NCI-H1417 (cell line): Measurements from ENCODE around the gene GFER.
"Not testable (repeated sequence)": the region's sequence is repeated elsewhere in the genome, so short reads cannot be mapped to it uniquely, and the experiment has no call there.

Source experiments
- DNase-seq, 3 experiments: peaks; one replicate each; lab custom pipeline; 2025; lab: John Stamatoyannopoulos, UW

The GFER gene

DNA sequence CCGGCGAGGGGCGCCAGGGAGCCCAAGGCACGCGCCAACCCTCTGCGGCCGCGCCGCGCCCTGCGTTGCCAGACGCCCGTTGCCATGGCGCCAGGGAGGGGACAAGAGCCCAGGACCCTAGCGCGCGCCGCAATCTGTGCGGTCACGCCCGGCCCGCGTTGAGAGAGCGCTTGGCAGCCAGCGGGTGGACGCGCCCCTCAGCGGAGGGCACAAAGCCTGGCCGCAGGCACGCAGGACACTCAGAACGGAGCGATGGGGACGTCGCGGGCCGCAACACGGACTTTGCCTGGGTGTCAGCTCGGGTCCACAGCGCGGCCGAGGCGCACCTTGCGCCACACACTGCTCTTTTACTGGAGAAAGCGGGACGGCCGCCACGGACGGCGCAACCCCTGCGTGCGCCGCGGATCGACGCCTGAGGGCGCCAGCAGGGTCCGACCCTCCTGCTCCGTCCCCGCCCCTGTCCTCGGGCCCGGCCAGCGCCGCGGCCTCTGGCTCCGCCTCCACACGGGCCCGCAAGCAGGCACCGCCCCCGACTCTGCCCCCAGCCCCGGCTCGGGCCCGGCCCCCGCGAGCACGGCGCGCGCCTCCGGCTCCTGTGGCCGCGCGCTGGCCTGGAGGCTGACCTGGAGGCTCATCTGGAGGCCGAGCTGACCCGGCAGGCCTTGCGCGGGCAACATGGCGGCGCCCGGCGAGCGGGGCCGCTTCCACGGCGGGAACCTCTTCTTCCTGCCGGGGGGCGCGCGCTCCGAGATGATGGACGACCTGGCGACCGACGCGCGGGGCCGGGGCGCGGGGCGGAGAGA is at the start of gene GFER:
Gene GFER (plus strand): TSS at position 650 of the 803 bp plus-strand sequence. CDS start 26 bp downstream, at position 676.
- peak; percentile 90 to 94 (median 91) for DNase-seq

DNA sequence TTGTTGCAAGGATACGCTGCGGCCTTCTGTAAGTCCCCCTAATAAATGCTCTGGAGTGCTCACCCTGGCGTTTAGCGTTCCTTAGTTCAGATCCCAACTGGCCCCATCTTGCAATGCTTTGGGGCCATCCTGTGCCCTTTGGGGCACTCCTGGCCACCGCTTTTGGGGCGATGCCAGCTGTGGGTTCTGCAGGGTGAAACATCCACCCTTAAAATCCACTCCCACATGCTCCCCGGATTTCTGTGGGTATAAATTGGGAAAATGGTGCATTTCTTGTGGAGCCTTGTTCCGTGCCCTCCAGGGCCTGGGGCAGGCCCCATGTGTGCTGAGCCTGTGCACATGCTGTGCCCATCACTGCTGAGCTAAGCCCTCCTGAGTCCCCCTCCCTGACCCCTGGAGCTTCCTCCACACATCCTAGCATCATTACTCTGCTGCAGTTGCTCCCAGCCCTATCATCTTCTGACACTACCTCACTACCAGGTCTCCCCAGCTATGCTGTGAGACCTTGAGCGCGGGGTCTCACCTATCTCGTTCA is 47.0 kb upstream of the GFER start:
- DNase-seq, result no peak

DNA sequence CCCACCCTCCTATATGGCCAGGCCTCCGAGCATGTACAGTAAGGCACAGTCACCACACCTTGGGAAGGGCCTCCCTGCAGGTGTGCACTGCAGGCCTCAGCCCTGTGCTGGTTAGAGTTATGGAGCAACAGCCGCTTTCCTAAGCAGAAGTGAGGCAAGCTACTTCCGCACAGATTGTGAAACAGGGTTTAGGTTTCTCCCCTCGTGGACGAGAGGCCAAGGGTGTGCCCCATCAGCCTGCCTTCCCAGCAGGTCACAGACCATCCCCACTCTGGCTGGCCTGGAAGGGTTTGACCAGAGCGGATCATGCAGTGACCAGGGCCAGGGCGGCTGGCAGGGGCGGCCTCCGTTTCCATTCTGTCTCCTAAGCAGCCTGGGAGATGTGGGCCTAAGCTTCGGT is 45.7 kb upstream of the GFER start:
- no peak for DNase-seq

DNA sequence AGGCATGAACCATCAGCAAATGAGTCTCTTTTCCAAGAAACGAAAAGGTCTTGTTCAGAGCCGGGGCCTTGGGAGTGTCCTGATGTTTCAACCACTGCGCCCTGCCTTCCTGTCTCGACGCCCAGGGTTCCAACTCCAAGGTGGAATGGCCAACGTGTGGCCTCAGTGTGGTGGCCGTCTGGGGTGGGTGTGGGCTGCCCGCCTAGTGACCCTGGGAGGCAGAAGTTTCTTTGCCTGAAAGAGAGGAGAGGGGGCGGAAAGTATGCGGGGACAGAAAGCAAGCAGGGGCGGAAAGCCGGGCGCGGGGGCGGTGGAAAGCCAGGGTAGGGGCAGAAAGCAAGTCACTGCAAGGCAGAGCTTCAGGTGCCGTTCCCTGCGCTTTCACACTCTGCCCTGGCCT is 45.1 kb upstream of the GFER start:
- DNase-seq, result no peak

DNA sequence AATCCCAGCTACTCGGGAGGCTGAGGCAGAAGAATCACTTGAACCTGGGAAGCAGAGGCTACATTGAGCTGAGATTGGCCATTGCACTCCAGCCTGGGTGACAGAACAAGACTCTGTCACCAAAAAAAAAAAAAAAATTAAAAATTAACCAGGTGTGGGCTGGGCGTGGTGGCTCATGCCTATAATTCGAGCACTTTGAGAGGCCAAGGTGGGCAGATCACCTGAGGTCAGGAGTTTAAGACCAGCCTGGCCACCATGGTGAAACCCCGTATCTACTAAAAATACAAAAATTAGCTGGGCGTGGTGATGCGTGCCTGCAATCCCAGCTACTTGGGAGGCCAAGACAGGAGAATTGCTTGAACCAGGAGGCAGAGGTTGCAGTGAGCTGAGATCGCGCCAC is 44.2 kb upstream of the GFER start:
- not testable (repeated sequence) for DNase-seq

DNA sequence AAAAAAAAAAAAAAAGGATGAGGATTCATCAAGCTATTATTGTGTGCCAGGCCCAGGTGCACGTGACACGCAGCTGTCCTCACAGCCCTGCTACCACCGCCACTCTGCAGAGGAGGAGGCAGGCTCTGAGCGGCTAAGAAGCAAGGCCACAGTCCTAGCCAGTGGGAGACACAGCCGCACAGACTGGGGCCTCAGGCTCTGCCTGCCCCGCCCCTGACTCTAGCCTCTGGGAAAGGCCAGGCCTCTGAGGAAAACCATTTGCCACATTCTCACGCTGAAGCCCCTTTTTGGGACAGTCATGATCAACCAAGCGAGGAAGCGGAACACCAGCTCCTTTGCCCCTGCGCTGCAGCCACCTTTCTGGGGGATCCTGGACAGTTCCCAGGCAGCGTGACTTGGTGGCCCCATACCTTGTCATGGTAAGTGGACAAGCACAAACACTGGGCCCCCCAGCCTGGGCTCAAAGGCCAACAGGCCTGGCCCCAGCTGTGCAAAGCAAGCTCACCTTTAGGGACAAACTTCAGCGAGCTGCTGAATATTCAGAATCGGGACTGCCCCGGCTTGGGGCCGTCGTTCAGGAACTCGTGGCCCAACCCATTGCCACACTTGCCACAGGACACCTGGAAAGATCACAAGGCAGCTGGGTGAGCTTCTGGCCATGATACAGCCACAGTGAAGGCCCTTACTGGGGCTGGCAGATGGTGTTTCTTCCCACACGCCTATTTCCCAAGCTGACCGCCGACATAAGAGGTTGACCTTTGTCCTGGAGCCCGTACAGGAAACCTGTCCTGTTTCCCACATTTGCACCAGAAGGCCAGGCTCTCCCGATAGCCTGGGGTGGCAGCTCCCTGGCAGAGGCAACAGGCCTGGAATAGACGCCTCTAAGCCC is 43.5 kb upstream of the GFER start:
- DNase-seq, result no peak

DNA sequence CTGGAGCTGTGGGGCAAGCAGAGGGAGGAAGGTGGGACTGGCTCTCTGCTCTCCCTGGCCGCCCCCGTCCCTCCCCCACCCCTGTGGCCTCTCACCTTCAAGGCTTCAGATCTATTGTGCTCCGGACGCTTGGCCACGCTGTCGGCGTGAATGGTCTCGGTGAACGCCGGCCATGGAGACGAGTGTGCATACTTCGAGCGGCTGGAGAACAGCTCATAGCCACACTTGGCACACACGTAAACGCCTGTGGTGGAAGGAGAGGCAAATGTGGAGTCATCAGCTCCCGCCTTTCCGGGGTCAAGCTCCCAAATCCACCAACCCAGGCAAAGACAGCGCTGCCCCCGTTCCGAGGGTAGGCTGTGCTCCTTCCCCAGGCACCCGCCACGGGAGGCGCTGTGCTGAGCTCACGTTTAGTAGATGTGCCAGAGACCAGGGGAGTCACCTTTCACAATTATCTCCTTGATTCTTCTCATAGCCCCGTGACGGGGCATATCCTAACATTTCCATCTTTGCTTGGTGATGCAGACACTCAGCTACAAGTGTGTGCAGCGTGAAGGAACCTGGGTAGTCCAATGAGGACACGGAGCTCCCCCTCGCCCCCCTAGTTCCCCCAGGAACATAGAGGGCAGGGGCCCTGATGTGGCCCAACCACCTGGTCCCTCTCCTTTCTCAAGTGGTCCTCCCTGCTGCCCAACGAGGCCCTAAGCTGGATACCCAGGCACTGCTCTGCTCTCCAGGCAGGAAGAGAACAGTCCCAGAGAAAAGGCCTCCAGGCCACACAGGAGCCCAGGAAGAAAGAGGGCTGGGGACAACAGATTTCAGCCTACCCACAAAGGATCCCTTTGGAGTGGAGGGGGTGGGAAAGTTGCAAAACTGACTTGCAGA is 42.6 kb upstream of the GFER start:
- DNase-seq, result no peak

DNA sequence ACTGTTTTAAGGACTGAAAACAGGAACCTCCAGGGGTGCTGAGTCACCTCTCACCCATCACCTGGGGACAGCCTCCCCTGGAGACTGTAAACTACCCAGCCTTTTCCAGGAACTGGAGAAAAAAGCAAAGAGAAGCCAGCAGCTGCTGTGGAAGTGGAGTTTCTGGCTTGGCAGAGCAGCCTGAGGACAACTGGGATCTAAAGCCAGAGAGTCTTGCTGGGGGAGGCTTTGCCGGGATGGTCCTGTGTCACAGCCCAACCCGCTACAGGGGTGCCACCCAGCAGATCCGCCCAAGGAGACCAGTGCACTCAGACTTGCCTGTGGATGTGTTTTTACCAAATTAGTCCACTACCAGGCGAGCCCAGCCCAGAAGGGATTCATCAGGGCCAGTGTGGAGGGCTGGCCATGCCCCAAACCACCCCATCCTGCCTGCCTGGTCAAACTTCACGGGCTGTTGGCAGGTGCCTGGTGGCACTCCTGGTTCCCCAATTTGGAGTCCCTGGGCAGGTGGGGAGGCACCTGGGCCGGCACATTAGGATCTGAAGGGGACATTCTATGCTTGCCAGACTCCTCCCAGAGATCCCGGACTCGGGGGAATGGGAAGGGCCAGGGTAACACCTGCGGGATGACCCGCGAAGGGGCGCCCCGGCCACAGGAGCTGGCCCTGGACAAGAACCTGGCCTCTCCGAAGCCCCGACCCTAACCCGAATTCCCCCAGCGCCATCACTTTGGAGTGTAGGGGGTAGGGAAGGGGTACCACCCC is 41.8 kb upstream of the GFER start:
- peak in 2 of 3 experiments; percentile 18 to 23 for DNase-seq

DNA sequence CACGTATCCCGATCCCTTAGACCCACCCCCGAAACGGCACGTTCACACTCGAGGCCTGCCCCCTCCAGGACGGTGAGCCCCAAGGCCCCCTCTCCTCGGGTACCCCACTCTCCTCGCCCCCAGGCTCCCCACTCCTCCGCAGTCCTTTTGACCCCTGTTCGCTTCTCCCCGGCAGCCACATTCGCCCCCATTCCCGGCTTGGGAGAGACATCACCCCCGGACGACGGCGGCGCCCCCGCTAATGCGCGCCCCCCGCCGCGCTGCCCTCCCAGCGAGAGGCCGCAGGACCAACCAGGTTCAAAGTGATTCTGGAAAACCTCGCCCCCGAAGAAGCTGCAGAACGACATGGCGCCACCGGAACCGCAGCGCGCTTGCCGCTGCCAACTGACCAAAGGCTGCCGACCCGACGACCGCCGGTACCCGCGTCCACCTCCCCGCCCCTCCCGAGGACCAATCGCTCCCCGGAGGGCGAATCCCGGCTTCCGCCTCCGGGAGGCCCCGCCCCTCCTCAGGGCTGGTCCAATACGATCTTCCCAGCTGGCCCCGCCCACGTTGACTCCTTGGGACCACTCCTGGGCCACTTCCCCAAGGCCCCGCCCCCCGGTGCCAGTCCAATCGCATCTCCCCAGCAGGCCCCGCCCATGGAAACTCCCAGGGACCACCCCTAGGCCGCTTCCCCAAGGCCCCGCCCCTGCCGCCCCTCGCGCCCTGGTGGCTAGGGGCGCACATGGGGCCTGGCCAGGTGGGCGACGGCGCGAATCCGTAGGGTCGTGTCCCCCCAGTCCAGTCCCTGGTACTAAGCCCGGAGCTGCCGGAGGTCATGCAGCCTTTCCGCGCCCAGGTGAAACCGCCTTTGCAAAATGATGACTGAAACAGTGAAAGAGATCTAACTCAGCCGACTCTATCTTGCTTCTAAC is 40.9 kb upstream of the GFER start, which contains the start of gene MSRB1:
Gene MSRB1 (minus strand): TSS at position 390 of the 917 bp plus-strand sequence. CDS start 43 bp downstream, at position 347.
- DNase-seq, result peak; percentile 99 to 100 (median 100)

DNA sequence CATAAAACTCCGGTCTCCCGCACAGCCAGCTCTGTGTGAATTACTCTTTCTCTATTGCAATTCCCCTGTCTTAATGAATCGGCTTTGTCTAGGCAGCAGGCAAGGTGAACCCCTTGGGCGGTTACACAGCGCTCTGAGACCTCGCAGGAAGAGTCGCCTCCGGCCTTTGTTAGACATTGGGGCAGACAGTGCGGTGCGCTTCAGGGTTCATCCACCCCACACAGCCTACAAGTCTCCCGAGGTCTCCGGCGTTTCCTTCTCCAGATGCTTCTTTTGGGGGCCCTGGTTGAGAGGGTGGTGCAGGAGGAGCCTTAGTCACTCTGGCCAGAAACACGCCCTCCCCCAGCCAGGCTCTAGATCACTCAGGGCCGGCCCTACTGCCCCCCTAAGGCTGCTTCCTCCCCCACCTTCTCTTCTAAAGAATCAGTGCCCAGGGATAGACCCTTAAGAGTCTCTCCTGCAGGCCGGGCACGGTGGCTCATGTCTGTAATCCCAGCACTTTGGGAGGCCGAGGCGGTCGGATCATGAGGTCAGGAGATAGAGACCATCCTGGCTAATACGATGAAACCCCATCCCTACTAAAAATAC is 39.3 kb upstream of the GFER start:
- no peak for DNase-seq

DNA sequence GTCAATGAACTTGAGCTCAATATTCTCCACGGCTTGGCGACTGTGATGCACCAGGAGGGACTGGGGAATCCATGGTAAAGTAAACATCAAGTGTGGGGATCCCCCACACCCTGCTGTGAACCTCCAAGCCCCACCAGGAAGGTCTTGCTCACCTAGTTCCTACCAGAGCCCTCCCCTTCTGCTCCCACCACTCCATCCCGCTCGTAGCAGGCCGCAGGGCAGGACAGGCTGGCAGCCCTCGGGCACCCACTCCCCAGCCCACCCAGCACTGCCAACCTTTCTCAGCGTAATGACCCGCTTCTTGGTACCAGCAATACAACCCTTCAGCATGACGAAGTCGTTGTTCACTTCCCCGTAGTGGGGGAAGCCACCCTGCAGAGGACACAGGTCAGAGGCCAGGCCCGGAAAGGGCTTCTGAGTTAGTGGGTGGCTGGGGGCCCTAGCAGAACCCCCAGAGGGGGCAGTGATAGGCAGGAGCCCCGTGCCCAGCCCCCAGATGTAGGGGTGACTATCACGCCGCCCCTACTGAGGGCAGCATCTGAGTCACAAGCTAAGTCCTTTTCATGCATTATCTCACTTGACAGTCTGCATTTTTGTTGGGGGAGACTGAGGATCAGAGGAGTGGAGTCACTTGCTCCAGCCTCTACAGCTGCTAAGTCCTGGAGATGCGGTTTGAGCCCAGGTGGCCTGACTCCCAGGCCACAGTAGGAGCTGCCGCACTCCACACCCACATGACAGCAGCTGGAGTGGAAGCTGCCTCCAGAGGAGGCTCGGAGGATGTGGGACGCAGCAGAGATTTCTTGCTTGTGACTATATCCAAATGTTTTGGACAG is 38.2 kb upstream of the GFER start:
- DNase-seq, result no peak

DNA sequence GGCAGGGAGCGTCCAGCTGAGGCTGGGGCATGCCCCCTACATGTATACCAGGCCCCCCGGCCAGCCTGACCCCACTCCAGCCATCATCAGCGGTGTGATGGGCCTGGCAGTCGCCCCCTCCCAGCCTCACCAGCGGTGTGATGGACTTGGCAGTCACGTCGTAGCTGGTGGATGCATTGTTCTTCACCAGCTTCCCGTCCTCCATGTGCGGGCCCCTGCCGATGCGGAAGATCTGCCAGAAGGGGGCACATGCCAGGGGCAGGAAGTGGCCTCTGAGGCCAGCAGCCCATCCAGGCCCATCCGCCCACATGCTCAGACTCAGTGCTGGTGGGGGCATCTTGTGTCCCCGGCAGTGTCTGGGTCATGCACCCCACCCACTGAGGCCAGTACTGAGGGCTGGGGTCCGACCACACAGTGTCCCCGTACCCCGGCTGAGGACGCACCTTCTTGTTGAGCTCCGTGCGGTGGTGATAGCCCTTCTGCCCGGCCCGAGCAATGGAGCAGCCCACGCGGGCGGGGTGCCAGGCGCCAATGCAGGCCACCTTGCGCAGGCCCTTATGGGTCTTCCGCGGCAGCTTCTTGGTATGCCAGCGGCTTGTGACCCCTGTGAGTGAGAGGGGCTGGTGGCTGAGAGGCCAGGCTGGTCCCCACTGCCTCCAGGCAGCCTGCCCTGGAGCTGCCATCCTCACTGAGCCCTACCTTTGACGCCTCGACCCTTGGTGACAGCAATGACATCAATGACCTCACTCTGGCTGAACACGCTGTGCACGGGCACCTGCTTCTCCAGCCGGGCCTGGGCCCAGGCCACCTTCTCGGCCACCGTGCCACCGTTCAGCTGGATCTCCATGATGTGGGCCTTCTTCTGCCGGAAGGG is 37.3 kb upstream of the GFER start:
- no peak for DNase-seq

DNA sequence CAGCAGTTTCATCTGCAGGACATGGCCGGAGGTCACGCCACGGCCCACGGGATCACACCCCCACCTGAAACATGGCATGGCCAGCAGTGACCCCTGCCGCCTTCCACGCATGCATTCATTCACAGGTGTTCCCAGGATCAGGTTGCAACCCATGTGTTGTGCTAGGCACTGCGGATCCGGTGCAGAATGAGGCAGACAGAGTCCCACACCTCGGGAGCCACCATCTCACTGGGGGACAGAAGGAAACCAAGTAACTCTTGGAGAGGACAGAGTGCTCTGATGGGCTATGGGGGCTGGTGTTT is 36.7 kb upstream of the GFER start:
- no peak for DNase-seq

DNA sequence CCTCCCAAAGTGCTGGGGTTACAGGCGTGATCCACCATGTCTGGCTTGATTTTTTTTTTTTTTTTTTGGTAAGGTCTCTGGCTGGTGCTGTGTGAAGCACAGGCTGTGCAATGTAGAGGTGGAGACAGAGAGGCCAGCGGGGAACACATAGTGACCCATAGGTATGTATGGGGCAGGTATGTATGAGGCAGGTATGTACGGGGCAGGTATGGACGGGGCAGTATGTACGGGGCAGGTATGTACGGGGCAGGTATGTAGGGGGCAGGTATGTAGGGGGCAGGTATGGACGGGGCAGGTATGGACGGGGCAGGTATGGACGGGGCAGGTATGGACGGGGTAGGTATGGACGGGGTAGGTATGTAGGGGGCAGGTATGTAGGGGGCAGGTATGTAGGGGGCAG is 34.5 kb upstream of the GFER start:
- DNase-seq, result no peak

DNA sequence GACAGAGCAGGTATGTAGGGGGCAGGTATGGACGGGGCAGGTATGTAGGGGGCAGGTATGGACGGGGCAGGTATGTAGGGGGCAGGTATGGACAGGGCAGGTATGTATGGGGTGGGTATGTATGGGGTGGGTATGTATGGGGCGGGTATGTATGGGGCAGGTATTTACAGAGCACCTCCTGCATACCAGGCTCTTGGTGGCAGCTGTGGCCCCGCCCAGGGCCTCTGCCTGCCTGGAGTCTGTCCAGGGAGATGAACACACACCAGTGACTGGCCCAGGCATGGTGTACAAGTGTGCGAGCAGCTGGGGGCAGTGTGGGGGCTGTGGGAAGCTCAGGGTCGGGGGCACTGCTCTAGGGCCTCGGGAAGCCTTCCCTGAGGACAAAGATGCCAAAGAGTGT is 33.9 kb upstream of the GFER start:
- no peak for DNase-seq

DNA sequence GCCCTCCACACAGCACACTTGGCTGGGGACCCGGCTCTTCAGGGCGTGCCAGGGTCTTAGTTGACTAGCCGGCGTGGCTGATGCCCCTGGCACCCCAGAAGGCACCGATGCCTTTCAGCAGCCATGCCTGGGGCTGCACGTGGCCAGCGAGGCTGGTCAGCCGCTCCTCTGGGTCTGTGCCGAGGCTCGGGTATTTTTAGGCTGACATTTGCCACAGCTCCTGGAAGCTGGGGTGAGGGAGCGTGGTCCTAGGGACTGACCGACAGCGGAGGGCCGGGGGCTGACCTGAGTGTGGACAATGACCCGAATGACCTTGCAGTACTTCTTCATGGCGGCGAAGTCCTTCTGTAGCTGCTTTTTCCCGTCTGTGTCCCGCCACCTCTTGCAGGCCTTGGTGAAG is 33.4 kb upstream of the GFER start:
- DNase-seq, result no peak

DNA sequence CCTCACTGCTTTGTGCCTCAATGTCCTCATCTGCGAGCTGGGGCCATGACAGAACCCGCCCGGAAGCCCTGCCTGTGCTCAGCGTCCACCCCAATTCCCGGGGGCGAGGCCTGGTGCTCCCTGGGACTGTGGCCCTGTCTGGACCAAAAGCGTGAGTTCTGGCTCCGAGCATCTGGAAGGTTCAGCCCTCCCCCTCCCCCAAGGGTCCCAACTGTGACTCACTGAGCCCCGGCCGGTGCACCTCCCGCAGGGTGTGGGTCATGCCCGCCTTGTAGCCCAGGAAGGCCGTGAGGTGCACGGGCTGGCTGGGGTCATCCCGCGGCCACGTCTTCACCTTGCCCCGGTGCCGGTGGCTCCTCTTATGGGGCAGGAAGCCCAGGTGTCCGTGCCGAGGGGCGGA is 30.3 kb upstream of the GFER start:
- DNase-seq, result no peak
